ENCODE measurements around the gene ZCCHC3.

DNA sequence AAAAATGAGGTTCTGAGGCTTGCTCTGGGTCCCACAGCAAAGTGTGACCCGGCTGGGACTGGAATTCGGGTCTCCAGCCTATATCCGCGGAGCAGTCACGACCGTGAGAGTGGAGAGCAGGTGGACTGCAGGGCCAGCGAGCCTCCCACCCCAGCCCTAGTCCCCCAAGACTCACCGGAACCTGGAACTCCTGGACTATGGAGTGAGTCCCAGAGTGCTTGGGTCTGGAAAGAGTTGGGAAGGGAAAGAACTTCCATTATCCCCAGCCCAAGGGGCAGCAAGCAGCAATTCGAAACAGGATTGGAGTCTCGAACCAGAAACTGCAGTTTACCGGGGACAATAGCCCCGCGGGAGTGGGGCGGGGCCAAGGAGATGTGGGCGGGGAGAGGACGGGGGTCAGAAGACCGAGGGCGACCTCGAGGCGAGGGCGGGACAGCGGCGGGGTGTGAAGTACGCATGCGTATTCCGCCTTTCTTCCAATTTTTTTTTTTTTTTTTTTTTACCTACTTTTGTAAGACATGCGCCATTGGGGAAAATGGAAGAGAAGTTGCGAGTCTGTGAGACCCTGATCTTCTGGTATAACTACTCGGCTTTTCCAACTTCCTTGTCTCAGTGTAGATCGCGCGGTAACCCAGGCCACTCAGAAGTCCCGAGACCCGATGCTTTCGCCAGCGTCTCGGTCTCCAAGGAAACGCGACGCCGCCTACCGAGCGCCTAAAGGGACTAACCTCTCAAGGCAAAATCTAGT is 7.1 kb upstream of the ZCCHC3 start, which contains the start of gene C20orf96:
- TF ChIP-seq EZH2phosphoT487 (IDR thresholded peaks at IDR 0.05; ENCODE audit: insufficient read depth, low read depth), result no peak
- TF ChIP-seq EZH2 (IDR thresholded peaks at IDR 0.05; ENCODE audit: insufficient read depth, poor library complexity, severe bottlenecking), result no peak
